Right atrium auricular region (tissue), 2 donors: Measurements from ENCODE around the gene ADORA1. TPM values are rescaled to one million over a fixed set of nuclear protein-coding genes. Genes with fewer than 3 reads are reported as not detected.
A peak's percentile ranks its signal among the peaks of the same experiment; 100 is the strongest.

Experiments
- DNase-seq: peaks from one replicate; pipeline ENCODE4 v3.0.0-alpha.2; 2019; ENCODE audit warnings: low spot score
- H3K27ac ChIP-seq, 2 donors: fragments of 200-600 bp; sonication (generic); 1 replicate in 1 of 2; 2 replicates in 1 of 2; pipeline ENCODE4 v1.5.1; 2016 to 2019
- H3K27me3 ChIP-seq, 2 donors: fragments of 200-600 bp; sonication (generic); one replicate each; pipeline versions ENCODE4 v1.5.1 to v1.6.0; 2017 to 2019
- H3K36me3 ChIP-seq: fragments of 200-600 bp; sonication (generic); one replicate; pipeline ENCODE4 v1.5.1; 2016
- H3K4me1 ChIP-seq, 2 donors: fragments of 200-600 bp; sonication (generic); one replicate each; pipeline versions ENCODE4 v1.5.1 to v1.6.0; 2017 to 2019
- H3K4me3 ChIP-seq, 2 donors: fragments of 200-600 bp; sonication (generic); 1 replicate in 1 of 2; 2 replicates in 1 of 2; pipeline ENCODE4 v1.5.1; 2017 to 2019; ENCODE audit warnings: mild to moderate bottlenecking in 1 of 2, moderate library complexity in 1 of 2
- H3K9me3 ChIP-seq, 2 donors: fragments of 200-600 bp; sonication (generic); one replicate each; pipeline ENCODE4 v1.5.1; 2019
- CTCF ChIP-seq, 2 donors: fragments of 200-600 bp; sonication (generic); IDR thresholded peaks; one replicate each; pipeline ENCODE4 v1.5.1; 2019; ENCODE audit warnings: antibody characterized with exemption in 2 of 2
- total RNA-seq, 2 donors: library from RNA; depleted of rRNA; stranded (reverse); fragments of >200 nt; gene quantifications; one replicate each; pipeline ENCODE4 v1.1.0, GENCODE V29; 2016

ADORA1 gene
- total RNA-seq, 2 donors from 2014 or later = 9.4 to 15.1 TPM

DNA sequence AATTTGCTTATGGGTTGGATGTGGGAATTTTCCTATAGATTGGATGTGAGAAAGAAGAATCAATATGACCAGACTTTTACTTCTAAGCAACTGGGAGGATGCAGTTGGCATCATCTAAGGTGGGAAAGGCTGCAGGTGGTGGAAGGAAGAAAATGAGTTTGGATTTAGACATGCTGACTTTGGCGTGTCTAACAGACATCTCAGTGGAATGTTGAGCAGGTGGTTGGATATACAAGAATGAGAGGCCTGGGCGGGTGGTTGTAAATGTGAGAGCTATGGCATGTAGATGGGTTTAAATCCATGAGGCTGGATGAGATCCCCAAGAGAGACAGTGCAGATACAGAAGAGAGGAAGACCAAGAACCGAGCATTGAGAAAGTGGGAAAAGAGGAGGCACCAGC, 10.5 kb downstream of the ADORA1 start:
- no peak overlapping the region for H3K4me3 ChIP-seq
- H3K36me3 ChIP-seq = no peaks in the 10 kb centered on the region
- H3K27me3 ChIP-seq = no peaks in the 10 kb centered on the region
- TF ChIP-seq CTCF (IDR thresholded peaks at IDR 0.05) = no peak
- no peak for DNase-seq
- peaks cover 0 to 27% of the 10 kb centered on the region in 2 donors for H3K4me1 ChIP-seq
- H3K27ac ChIP-seq = no peak overlapping the region
- H3K9me3 ChIP-seq = no peaks in the 10 kb centered on the region

GRCh38 chr1:203139976-203140475, 12.5 kb downstream of the ADORA1 start:
- Histone ChIP-seq H3K27me3 (no peaks in the 10 kb centered on the region), H3K9me3 (no peaks in the 10 kb centered on the region), H3K4me1 (peaks cover 0 to 20% of the 10 kb centered on the region in 2 donors), H3K36me3 (no peaks in the 10 kb centered on the region), H3K4me3 (no peak overlapping the region), H3K27ac (peak overlapping the region in 1 of 2 donors; percentile 46)
- TF ChIP-seq CTCF (IDR thresholded peaks at IDR 0.05) = no peak
- DNase-seq = no peak

GRCh38 chr1:203140743-203141520, 13.4 kb downstream of the ADORA1 start:
- no peak for DNase-seq
- H3K27ac ChIP-seq = peak overlapping the region; percentile 3 to 46
- no peaks in the 10 kb centered on the region for H3K36me3 ChIP-seq
- peaks cover 0 to 20% of the 10 kb centered on the region in 2 donors for H3K4me1 ChIP-seq
- TF ChIP-seq CTCF (IDR thresholded peaks at IDR 0.05) = no peak
- no peak overlapping the region for H3K4me3 ChIP-seq
- no peaks in the 10 kb centered on the region for H3K9me3 ChIP-seq
- no peaks in the 10 kb centered on the region for H3K27me3 ChIP-seq

- no peak overlapping the region for H3K4me3 ChIP-seq
- TF ChIP-seq CTCF (IDR thresholded peaks at IDR 0.05) = no peak
- DNase-seq = no peak
- H3K36me3 ChIP-seq = no peaks in the 10 kb centered on the region
- no peaks in the 10 kb centered on the region for H3K27me3 ChIP-seq
- peak overlapping the region in 1 of 2 donors; percentile 5 for H3K27ac ChIP-seq
- peaks cover 0 to 20% of the 10 kb centered on the region in 2 donors for H3K4me1 ChIP-seq
- no peaks in the 10 kb centered on the region for H3K9me3 ChIP-seq
Measured at GRCh38 chr1:203142124-203142523, 14.6 kb downstream of the ADORA1 start.

GRCh38 chr1:203142684-203143408, 15.3 kb downstream of the ADORA1 start:
- Histone ChIP-seq H3K27me3 (no peaks in the 10 kb centered on the region), H3K4me1 (peaks cover 0 to 20% of the 10 kb centered on the region in 2 donors), H3K27ac (peak overlapping the region in 1 of 2 donors; percentile 33), H3K4me3 (no peak overlapping the region), H3K36me3 (no peaks in the 10 kb centered on the region), H3K9me3 (no peaks in the 10 kb centered on the region)
- TF ChIP-seq CTCF (IDR thresholded peaks at IDR 0.05) = no peak
- DNase-seq = no peak
